Measurements from ENCODE around the gene TCP10L.

- TF ChIP-seq CTCF (IDR thresholded peaks at IDR 0.05) (no peak), POLR2A (IDR thresholded peaks at IDR 0.05) (no peak)
Observed at GRCh38 chr21:32547018-32547417, 38.3 kb downstream of the TCP10L start.
